WI38 (cell line): ENCODE data around the gene LPAR3.

Experiments used
- H3K4me3 ChIP-seq: 2 replicates; pipeline ENCODE4 v1.5.1; 2011; ENCODE audit warnings: low read depth, mild to moderate bottlenecking, control low read depth, low read length
- CTCF ChIP-seq: IDR thresholded peaks from 2 replicates; pipeline ENCODE4 v1.5.1; 2012; ENCODE audit warnings: low read depth, mild to moderate bottlenecking, control low read depth, low read length

Gene LPAR3

GRCh38 chr1:84899969-84900368, 7.0 kb upstream of the LPAR3 start:
- H3K4me3 ChIP-seq, result no peak overlapping the region
- no peak for TF ChIP-seq CTCF

GRCh38 chr1:84896279-84896678, 3.3 kb upstream of the LPAR3 start:
- no peak overlapping the region for H3K4me3 ChIP-seq
- TF ChIP-seq CTCF, result no peak

- no peak for TF ChIP-seq CTCF
- H3K4me3 ChIP-seq, result no peak overlapping the region
These were observed 2.4 kb downstream of the LPAR3 start for GRCh38 chr1:84890566-84890965.

- no peak overlapping the region for H3K4me3 ChIP-seq
- TF ChIP-seq CTCF, result no peak
These were observed 3.6 kb downstream of the LPAR3 start for GRCh38 chr1:84889437-84889836.

GRCh38 chr1:84888753-84889152, 4.3 kb downstream of the LPAR3 start:
- H3K4me3 ChIP-seq, result no peak overlapping the region
- no peak for TF ChIP-seq CTCF

- H3K4me3 ChIP-seq, result no peak overlapping the region
- TF ChIP-seq CTCF, result no peak
These were observed 5.6 kb downstream of the LPAR3 start for GRCh38 chr1:84887261-84887934.

- H3K4me3 ChIP-seq, result no peak overlapping the region
- no peak for TF ChIP-seq CTCF
These were observed 7.5 kb downstream of the LPAR3 start for GRCh38 chr1:84885469-84885868.
